Fibroblast of villous mesenchyme (primary cell): ENCODE measurements around the gene ARHGEF39. TPM values are rescaled to one million over a fixed set of nuclear protein-coding genes. Genes with fewer than 3 reads are reported as not detected.

Experiments
- DNase-seq: peaks from one replicate; pipeline ENCODE4 v3.0.0-alpha.2; 2010; ENCODE audit warnings: low read depth
- H3K4me3 ChIP-seq: 2 replicates; pipeline ENCODE4 v1.5.1; 2011; ENCODE audit warnings: low read depth, mild to moderate bottlenecking, low read length
- small RNA-seq: library from RNA; depleted of rRNA; stranded (forward); fragments of <200 nt; gene quantifications from one replicate; pipeline ENCODE3, GENCODE V24; 2012
- total RNA-seq: library from RNA; depleted of rRNA; stranded (reverse); fragments of >200 nt; gene quantifications from 2 replicates; pipeline ENCODE4 v1.2.3, GENCODE V29; 2012
- TF ChIP-seq, protein P1 (sequence below): IDR thresholded peaks from 2 replicates; pipeline ENCODE4 v1.5.1; 2012; ENCODE audit warnings: low read depth, mild to moderate bottlenecking, low read length; ENCODE audit not compliant: insufficient read depth

ARHGEF39 gene
- total RNA-seq, 1 donor = 3.0 TPM

DNA sequence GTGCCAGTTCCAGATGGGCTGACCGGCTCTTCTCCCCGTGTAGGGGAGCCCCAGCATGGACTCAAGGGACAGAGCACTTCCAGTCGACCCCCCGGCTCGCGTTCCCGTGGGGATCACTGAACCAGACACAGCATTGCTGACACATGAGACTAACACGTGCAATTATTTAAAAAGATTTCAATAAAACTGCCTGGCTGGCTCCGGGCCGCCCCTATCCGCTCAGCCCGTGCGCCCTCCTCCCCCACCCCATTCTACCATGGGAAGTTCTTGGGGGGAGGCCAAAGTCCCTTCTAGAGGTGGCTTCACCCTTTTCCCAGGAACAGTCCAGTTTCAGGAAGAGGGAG lies 55.2 kb downstream of the ARHGEF39 start:
- TF ChIP-seq, protein P1, sequence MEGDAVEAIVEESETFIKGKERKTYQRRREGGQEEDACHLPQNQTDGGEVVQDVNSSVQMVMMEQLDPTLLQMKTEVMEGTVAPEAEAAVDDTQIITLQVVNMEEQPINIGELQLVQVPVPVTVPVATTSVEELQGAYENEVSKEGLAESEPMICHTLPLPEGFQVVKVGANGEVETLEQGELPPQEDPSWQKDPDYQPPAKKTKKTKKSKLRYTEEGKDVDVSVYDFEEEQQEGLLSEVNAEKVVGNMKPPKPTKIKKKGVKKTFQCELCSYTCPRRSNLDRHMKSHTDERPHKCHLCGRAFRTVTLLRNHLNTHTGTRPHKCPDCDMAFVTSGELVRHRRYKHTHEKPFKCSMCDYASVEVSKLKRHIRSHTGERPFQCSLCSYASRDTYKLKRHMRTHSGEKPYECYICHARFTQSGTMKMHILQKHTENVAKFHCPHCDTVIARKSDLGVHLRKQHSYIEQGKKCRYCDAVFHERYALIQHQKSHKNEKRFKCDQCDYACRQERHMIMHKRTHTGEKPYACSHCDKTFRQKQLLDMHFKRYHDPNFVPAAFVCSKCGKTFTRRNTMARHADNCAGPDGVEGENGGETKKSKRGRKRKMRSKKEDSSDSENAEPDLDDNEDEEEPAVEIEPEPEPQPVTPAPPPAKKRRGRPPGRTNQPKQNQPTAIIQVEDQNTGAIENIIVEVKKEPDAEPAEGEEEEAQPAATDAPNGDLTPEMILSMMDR = no peak
- DNase-seq = no peak

More for the DNA sequence above, 55.2 kb downstream of the ARHGEF39 start:
- H3K4me3 ChIP-seq = no peak overlapping the region

Small RNA genes within 50 kb of the gene (small RNA-seq; reads per million reads assigned to genes)
- not detected for gene RMRP
- gene RN7SL22P = not detected

Other genes starting within 250 kb of the ARHGEF39 start
- gene RUSC2, start 175.1 kb downstream of the ARHGEF39 start, total RNA-seq = 24.2 and 33.2 TPM in 2 replicates
- 13.0 and 13.2 TPM in 2 replicates for gene TESK1, start 59.9 kb downstream of the ARHGEF39 start, total RNA-seq
- gene CD72, start 46.8 kb downstream of the ARHGEF39 start, total RNA-seq = 0.86 and 1.3 TPM in 2 replicates
- gene SIT1, start 14.3 kb downstream of the ARHGEF39 start, total RNA-seq = under 0.01 TPM in 1 of 2 replicates, not detected in the other
- gene RMRP, start 7.2 kb downstream of the ARHGEF39 start, total RNA-seq = 103,191 and 163,599 TPM in 2 replicates
- 18.1 and 18.7 TPM in 2 replicates for gene CCDC107, start 6.9 kb downstream of the ARHGEF39 start, total RNA-seq
- under 0.01 TPM in 1 of 2 replicates, not detected in the other for gene CA9, start 8.7 kb upstream of the ARHGEF39 start, total RNA-seq
- 1,636 and 1,893 TPM in 2 replicates for gene TPM2, start 24.7 kb upstream of the ARHGEF39 start, total RNA-seq
- 369 and 428 TPM in 2 replicates for gene TLN1, start 67.0 kb upstream of the ARHGEF39 start, total RNA-seq
- 107 and 126 TPM in 2 replicates for gene CREB3, start 67.5 kb upstream of the ARHGEF39 start, total RNA-seq
- gene GBA2, start 84.0 kb upstream of the ARHGEF39 start, total RNA-seq = 29.0 and 38.4 TPM in 2 replicates
- gene RGP1, start 84.1 kb upstream of the ARHGEF39 start, total RNA-seq = 14.8 and 17.7 TPM in 2 replicates
- not detected in 2 replicates for gene MSMP, start 89.1 kb upstream of the ARHGEF39 start, total RNA-seq
- gene NPR2, start 126.4 kb upstream of the ARHGEF39 start, total RNA-seq = 16.4 and 19.9 TPM in 2 replicates
- gene SPAG8, start 147.1 kb upstream of the ARHGEF39 start, total RNA-seq = 0.32 and 0.86 TPM in 2 replicates
- gene HINT2, start 149.8 kb upstream of the ARHGEF39 start, total RNA-seq = 13.8 and 27.4 TPM in 2 replicates
- gene FAM221B, start 163.5 kb upstream of the ARHGEF39 start, total RNA-seq = not detected in 2 replicates
- 0.86 and 1.9 TPM in 2 replicates for gene TMEM8B, start 164.0 kb upstream of the ARHGEF39 start, total RNA-seq
- gene OR13J1, start 205.2 kb upstream of the ARHGEF39 start, total RNA-seq = not detected in 2 replicates
- gene HRCT1, start 241.0 kb upstream of the ARHGEF39 start, total RNA-seq = 0.43 and 0.97 TPM in 2 replicates
- not detected in 2 replicates for gene SPAAR, start 244.3 kb upstream of the ARHGEF39 start, total RNA-seq